NK-92 (cell line): Measurements from ENCODE around the gene RPS6KB2.
A peak's percentile ranks its signal among the peaks of the same experiment; 100 is the strongest.
"Not testable (repeated sequence)": the region's sequence is repeated elsewhere in the genome, so short reads cannot be mapped to it uniquely, and the experiment has no call there.

ENCODE experiments used
- DNase-seq: peaks from one replicate; lab custom pipeline; 2025; ENCODE audit not compliant: unreplicated experiment; lab: John Stamatoyannopoulos, UW

RPS6KB2 gene

GRCh38 chr11:67465189-67465510 is 36.9 kb downstream of the RPS6KB2 start:
- no peak for DNase-seq

- DNase-seq = not testable (repeated sequence)
Observed at GRCh38 chr11:67465530-67465929, 37.2 kb downstream of the RPS6KB2 start.

GRCh38 chr11:67466367-67466766 is 38.1 kb downstream of the RPS6KB2 start:
- DNase-seq = no peak

- DNase-seq = no peak
Observed at GRCh38 chr11:67466962-67467771, 38.9 kb downstream of the RPS6KB2 start.

- DNase-seq = no peak
Observed at GRCh38 chr11:67468056-67468455, 39.8 kb downstream of the RPS6KB2 start.

- DNase-seq = no peak
Observed at GRCh38 chr11:67468456-67468758, 40.1 kb downstream of the RPS6KB2 start.

- no peak for DNase-seq
Observed at GRCh38 chr11:67468759-67469507, 40.6 kb downstream of the RPS6KB2 start, which contains the start of gene TMEM134. TSS of gene TMEM134 (minus strand) at chr11:67469251. CDS start at chr11:67469192, 59 bp downstream.

GRCh38 chr11:67469508-67469811 is 41.2 kb downstream of the RPS6KB2 start:
- no peak for DNase-seq

GRCh38 chr11:67470337-67471002 is 42.2 kb downstream of the RPS6KB2 start:
- DNase-seq = no peak

- DNase-seq = no peak
Observed at GRCh38 chr11:67472882-67473281, 44.6 kb downstream of the RPS6KB2 start.

- not testable (repeated sequence) for DNase-seq
Observed at GRCh38 chr11:67476692-67477091, 48.4 kb downstream of the RPS6KB2 start.

- DNase-seq = not testable (repeated sequence)
Observed at GRCh38 chr11:67477344-67478050, 49.2 kb downstream of the RPS6KB2 start.

GRCh38 chr11:67482275-67482826 is 54.1 kb downstream of the RPS6KB2 start:
- no peak for DNase-seq

- DNase-seq = peak; percentile 76
Observed at GRCh38 chr11:67482827-67483798, 54.8 kb downstream of the RPS6KB2 start, which contains the start of gene AIP. TSS of gene AIP (plus strand) at chr11:67483026. CDS start at chr11:67483159, 133 bp downstream.

GRCh38 chr11:67483831-67484665 is 55.8 kb downstream of the RPS6KB2 start:
- DNase-seq = no peak

- no peak for DNase-seq
Observed at GRCh38 chr11:67484847-67485311, 56.6 kb downstream of the RPS6KB2 start.
